B cell (primary cell): ENCODE data around the gene FNDC3A.

ENCODE experiments used
- CTCF ChIP-seq: fragments of 200-600 bp; IDR thresholded peaks from one replicate; pipeline ENCODE4 v1.8.0; 2022; ENCODE audit warnings: antibody characterized with exemption, mild to moderate bottlenecking
- EZH2 ChIP-seq: IDR thresholded peaks from 2 replicates; pipeline ENCODE4 v1.6.1; 2012; ENCODE audit warnings: borderline replicate concordance, low read depth, mild to moderate bottlenecking, moderate library complexity, low read length; ENCODE audit not compliant: insufficient read depth, poor library complexity, severe bottlenecking

GRCh38 chr13:49140910-49141611 lies 165.3 kb downstream of the FNDC3A start:
- no peak for TF ChIP-seq CTCF
- TF ChIP-seq EZH2, result no peak
